Bronchial epithelial cell (primary cell): Measurements from ENCODE around the gene ZNF592. TPM values are rescaled to one million over a fixed set of nuclear protein-coding genes. Genes with fewer than 3 reads are reported as not detected.

ENCODE experiments used
- DNase-seq: peaks from one replicate; pipeline ENCODE4 v3.0.0-alpha.2; 2010; ENCODE audit warnings: low read depth
- FAIRE-seq: peaks from 2 replicates; lab custom pipeline; 2011; peaks lifted over from hg19 to GRCh38; lab: Jason Lieb, UNC
- H3K27me3 ChIP-seq: 2 replicates; pipeline ENCODE4 v1.5.1; 2011; ENCODE audit warnings: low read length; ENCODE audit not compliant: control insufficient read depth, insufficient read depth
- H3K36me3 ChIP-seq: 2 replicates; pipeline ENCODE4 v1.5.1; 2011; ENCODE audit warnings: low read length; ENCODE audit not compliant: control insufficient read depth, insufficient read depth
- H3K4me3 ChIP-seq: 2 replicates; pipeline ENCODE4 v1.5.1; 2011; ENCODE audit warnings: mild to moderate bottlenecking, low read depth, low read length, control low read depth
- total RNA-seq: library from RNA; depleted of rRNA; stranded (reverse); fragments of >200 nt; gene quantifications from 2 replicates; pipeline ENCODE4 v1.2.1, GENCODE V29; 2014
- TF ChIP-seq, protein P1 (sequence below): IDR thresholded peaks from 2 replicates; pipeline ENCODE4 v1.5.1; 2011; ENCODE audit warnings: mild to moderate bottlenecking, moderate library complexity, low read length, control low read depth, inconsistent platforms; ENCODE audit not compliant: insufficient read depth, severe bottlenecking

Gene ZNF592
- total RNA-seq, 1 donor from 2014 or later = 2.6 TPM

DNA sequence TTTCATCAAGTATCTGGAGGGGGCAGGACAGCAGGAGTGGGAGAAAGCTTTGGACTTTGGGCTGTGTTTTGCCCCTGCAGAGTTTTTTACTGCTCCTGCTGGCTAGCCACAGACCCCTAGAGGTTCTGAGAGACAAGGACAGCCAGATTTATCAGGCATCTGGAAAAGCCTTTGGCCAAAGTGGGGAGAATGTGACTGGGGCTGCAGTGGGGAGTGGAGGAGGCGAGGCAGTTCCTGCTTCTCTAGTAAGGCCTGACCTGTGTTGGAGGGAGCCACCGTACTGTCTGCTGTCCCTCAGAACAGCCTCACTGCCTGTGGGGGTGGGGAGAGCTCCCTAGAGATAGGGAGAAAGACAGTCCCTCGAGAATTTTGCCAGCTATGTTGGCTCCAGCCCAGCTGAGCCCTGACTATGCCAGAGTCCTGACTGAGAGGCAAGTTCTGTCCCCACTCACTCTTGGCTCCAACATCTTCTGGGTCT lies 70.9 kb downstream of the ZNF592 start:
- DNase-seq (no peak), FAIRE-seq (peak; percentile 73)
- no peaks in the 10 kb centered on the region for H3K36me3 ChIP-seq

DNA sequence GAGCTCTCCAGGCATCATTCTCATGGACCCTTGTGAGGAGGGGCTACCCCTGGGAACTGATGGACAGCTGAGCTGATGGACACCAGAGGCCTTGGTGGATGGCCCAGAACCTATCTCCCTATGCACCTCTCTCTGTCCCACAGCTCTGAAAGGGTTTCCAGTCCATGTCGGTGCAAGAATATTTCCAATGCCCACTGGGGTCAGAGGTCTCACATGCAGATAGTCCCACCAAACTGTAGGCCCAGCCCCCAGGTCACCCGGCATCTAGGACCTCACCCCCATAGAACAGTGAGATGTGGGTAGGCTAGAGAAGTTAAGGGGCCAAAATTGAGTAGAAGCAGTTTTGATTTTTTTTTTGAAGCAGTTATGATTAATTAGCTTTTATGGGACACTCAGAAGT lies 71.4 kb downstream of the ZNF592 start:
- Histone ChIP-seq H3K36me3 (no peaks in the 10 kb centered on the region), H3K27me3 (no peaks in the 10 kb centered on the region), H3K4me3 (no peak overlapping the region)
- DNase-seq = no peak
- TF ChIP-seq, protein P1, sequence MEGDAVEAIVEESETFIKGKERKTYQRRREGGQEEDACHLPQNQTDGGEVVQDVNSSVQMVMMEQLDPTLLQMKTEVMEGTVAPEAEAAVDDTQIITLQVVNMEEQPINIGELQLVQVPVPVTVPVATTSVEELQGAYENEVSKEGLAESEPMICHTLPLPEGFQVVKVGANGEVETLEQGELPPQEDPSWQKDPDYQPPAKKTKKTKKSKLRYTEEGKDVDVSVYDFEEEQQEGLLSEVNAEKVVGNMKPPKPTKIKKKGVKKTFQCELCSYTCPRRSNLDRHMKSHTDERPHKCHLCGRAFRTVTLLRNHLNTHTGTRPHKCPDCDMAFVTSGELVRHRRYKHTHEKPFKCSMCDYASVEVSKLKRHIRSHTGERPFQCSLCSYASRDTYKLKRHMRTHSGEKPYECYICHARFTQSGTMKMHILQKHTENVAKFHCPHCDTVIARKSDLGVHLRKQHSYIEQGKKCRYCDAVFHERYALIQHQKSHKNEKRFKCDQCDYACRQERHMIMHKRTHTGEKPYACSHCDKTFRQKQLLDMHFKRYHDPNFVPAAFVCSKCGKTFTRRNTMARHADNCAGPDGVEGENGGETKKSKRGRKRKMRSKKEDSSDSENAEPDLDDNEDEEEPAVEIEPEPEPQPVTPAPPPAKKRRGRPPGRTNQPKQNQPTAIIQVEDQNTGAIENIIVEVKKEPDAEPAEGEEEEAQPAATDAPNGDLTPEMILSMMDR = no peak
- no peak for FAIRE-seq

More for the DNA sequence above, 70.9 kb downstream of the ZNF592 start:
- H3K27me3 ChIP-seq = no peaks in the 10 kb centered on the region
- no peak overlapping the region for H3K4me3 ChIP-seq
- TF ChIP-seq, protein P1 = no peak

DNA sequence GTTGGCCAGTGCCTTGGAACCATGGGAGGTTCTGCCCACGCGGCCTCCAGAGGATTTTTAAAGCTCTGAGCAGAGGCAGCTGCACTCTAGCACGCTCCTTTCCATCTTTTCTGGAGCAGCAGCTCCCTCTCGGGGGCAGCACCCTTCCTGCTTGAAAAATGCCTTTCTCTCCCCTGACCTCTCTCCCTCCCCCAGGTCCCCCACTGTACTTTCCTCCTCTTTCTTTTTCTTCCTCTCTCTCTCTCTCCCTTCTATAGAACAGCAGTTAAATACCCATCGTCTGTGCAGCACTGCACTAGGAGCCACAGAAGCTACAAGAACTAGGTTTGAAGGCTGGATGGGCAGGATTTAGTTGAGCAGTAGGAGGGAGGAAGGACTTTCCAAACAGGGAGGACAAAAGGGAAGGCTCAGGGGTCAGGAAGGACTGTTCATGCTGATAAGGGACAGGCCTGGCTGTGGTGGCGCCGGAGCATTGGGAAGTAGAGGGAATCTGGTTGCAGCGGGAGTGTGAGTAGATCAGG lies 73.2 kb downstream of the ZNF592 start:
- no peak for FAIRE-seq
- H3K27me3 ChIP-seq = no peaks in the 10 kb centered on the region
- no peak for DNase-seq

DNA sequence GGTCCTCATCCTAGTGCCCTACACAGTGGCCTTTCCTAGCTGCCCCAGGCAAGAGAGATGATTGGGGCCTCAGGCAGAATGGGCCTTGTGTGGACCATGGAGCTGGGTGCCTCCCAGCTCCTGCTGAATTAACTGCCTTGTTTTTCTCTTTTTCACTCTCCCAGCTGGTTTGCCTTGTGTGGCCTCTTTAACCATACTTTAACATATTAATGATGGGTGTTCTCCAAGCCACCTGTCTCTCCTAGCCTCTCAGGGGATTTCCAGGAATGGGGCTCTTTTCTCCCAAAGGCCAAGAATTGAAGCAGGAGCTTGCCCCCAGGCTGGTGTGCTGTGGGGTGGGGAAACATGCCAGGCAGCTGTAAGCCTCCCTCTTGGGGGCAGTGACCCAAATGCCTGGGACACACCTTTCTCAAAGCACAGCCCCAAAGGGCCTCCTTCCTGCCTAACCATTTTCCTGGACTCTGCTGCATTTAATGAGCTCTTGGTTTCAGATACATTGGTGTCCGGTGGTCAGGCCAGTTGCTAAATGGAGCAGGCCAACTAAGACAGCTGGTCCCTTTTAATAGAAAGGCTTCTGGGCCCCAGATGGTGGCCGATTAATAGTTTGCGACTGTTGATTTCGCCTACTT lies 74.4 kb downstream of the ZNF592 start:
- FAIRE-seq (no peak), DNase-seq (no peak)
- TF ChIP-seq, protein P1 = no peak
- Histone ChIP-seq H3K4me3 (no peak overlapping the region), H3K27me3 (no peaks in the 10 kb centered on the region), H3K36me3 (no peaks in the 10 kb centered on the region)

More for the DNA sequence above, 73.2 kb downstream of the ZNF592 start:
- TF ChIP-seq, protein P1 = no peak
- H3K36me3 ChIP-seq = no peaks in the 10 kb centered on the region
- H3K4me3 ChIP-seq = no peak overlapping the region

DNA sequence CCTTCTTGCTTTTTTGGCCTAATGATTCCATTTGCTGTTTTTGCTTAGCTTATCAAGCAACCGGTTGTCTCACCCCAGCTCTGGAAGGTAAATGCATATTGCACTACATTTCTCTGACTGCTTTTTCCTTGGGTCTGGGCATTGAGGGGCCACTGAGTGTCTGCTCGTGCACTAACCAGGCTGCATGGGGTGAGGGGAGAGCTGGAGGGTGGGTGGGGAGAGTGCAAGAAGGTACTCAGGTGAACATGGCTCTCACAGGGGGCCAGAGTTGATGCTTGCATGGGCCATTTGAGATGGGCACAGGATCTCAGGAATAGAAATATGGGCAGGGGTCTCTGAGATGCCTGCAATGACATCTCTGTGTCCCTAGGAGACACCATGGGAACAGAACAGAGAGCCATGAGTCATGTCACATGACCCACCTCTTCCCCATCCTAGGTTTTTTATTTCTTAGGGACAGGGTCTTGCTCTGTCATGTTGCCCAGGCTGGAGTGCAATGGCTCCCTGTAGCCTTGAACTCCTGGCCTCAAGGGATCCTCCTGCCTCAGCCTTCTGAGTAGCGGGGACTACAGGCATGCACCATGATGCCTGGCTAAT lies 75.0 kb downstream of the ZNF592 start:
- TF ChIP-seq, protein P1 = no peak
- no peaks in the 10 kb centered on the region for H3K36me3 ChIP-seq
- no peak overlapping the region for H3K4me3 ChIP-seq
- H3K27me3 ChIP-seq = no peaks in the 10 kb centered on the region
- DNase-seq = no peak
- FAIRE-seq = no peak
